ENCODE results near the gene FGA. TPM values are rescaled to one million over a fixed set of nuclear protein-coding genes. Genes with fewer than 3 reads are reported as not detected.
A peak's percentile ranks its signal among the peaks of the same experiment; 100 is the strongest.

Gene FGA
- total RNA-seq, 1 donor: not detected

- no peak for TF ChIP-seq CTCF (IDR thresholded peaks at IDR 0.05; ENCODE audit: extremely low read depth, low read depth, low read length)
- H2AFZ ChIP-seq (ENCODE audit: low read length): no peak overlapping the region
- H3K27me3 ChIP-seq (ENCODE audit: insufficient read depth, low read length): no peaks in the 10 kb centered on the region
- peaks cover 17% of the 10 kb centered on the region for H3K4me1 ChIP-seq (ENCODE audit: insufficient read depth, low read length)
- no peaks in the 10 kb centered on the region for H4K20me1 ChIP-seq (ENCODE audit: insufficient read depth, low read length)
- H3K4me3 ChIP-seq (ENCODE audit: insufficient read depth, low read length): no peak overlapping the region
- H3K27ac ChIP-seq (ENCODE audit: low read depth, low read length): no peak overlapping the region
- no peaks in the 10 kb centered on the region for H3K36me3 ChIP-seq (ENCODE audit: insufficient read depth, low read length)
- H3K4me2 ChIP-seq (ENCODE audit: insufficient read depth, low read length): peak overlapping the region; percentile 11
- DNase-seq (ENCODE audit: insufficient read length, low spot score, missing footprints): no peak
- H3K79me2 ChIP-seq (ENCODE audit: insufficient read depth, low read length): no peaks in the 10 kb centered on the region
- no peaks in the 10 kb centered on the region for H3K9me3 ChIP-seq (ENCODE audit: low read depth, low read length)
These were observed 29.7 kb downstream of the FGA start for GRCh38 chr4:154560824-154561231.

- H4K20me1 ChIP-seq (ENCODE audit: insufficient read depth, low read length): no peaks in the 10 kb centered on the region
- no peak for DNase-seq (ENCODE audit: insufficient read length, low spot score, missing footprints)
- peaks cover 17% of the 10 kb centered on the region for H3K4me1 ChIP-seq (ENCODE audit: insufficient read depth, low read length)
- H2AFZ ChIP-seq (ENCODE audit: low read length): no peak overlapping the region
- H3K9me3 ChIP-seq (ENCODE audit: low read depth, low read length): no peaks in the 10 kb centered on the region
- H3K4me2 ChIP-seq (ENCODE audit: insufficient read depth, low read length): peak overlapping the region; percentile 11
- H3K27ac ChIP-seq (ENCODE audit: low read depth, low read length): no peak overlapping the region
- H3K79me2 ChIP-seq (ENCODE audit: insufficient read depth, low read length): no peaks in the 10 kb centered on the region
- no peak overlapping the region for H3K4me3 ChIP-seq (ENCODE audit: insufficient read depth, low read length)
- H3K36me3 ChIP-seq (ENCODE audit: insufficient read depth, low read length): no peaks in the 10 kb centered on the region
- TF ChIP-seq CTCF (IDR thresholded peaks at IDR 0.05; ENCODE audit: extremely low read depth, low read depth, low read length): no peak
- no peaks in the 10 kb centered on the region for H3K27me3 ChIP-seq (ENCODE audit: insufficient read depth, low read length)
These were observed 30.1 kb downstream of the FGA start for GRCh38 chr4:154560419-154560801.

- no peaks in the 10 kb centered on the region for H3K9me3 ChIP-seq (ENCODE audit: low read depth, low read length)
- no peaks in the 10 kb centered on the region for H3K79me2 ChIP-seq (ENCODE audit: insufficient read depth, low read length)
- peak; percentile 72 for TF ChIP-seq CTCF (IDR thresholded peaks at IDR 0.05; ENCODE audit: extremely low read depth, low read depth, low read length)
- no peak overlapping the region for H3K4me3 ChIP-seq (ENCODE audit: insufficient read depth, low read length)
- H3K4me2 ChIP-seq (ENCODE audit: insufficient read depth, low read length): no peak overlapping the region
- H3K4me1 ChIP-seq (ENCODE audit: insufficient read depth, low read length): peaks cover 17% of the 10 kb centered on the region
- H3K27me3 ChIP-seq (ENCODE audit: insufficient read depth, low read length): no peaks in the 10 kb centered on the region
- no peaks in the 10 kb centered on the region for H3K36me3 ChIP-seq (ENCODE audit: insufficient read depth, low read length)
- no peak overlapping the region for H3K27ac ChIP-seq (ENCODE audit: low read depth, low read length)
- H2AFZ ChIP-seq (ENCODE audit: low read length): no peak overlapping the region
- DNase-seq (ENCODE audit: insufficient read length, low spot score, missing footprints): peak; percentile 47
- no peaks in the 10 kb centered on the region for H4K20me1 ChIP-seq (ENCODE audit: insufficient read depth, low read length)
These were observed 30.8 kb downstream of the FGA start for GRCh38 chr4:154559494-154560418.

GRCh38 chr4:154559141-154559493 lies 31.4 kb downstream of the FGA start:
- DNase-seq (ENCODE audit: insufficient read length, low spot score, missing footprints): no peak
- Histone ChIP-seq H3K27me3 (ENCODE audit: insufficient read depth, low read length) (no peaks in the 10 kb centered on the region), H3K4me2 (ENCODE audit: insufficient read depth, low read length) (no peak overlapping the region), H3K36me3 (ENCODE audit: insufficient read depth, low read length) (no peaks in the 10 kb centered on the region), H2AFZ (ENCODE audit: low read length) (no peak overlapping the region), H3K4me3 (ENCODE audit: insufficient read depth, low read length) (no peak overlapping the region), H3K4me1 (ENCODE audit: insufficient read depth, low read length) (peaks cover 17% of the 10 kb centered on the region), H3K79me2 (ENCODE audit: insufficient read depth, low read length) (no peaks in the 10 kb centered on the region), H3K27ac (ENCODE audit: low read depth, low read length) (no peak overlapping the region), H3K9me3 (ENCODE audit: low read depth, low read length) (no peaks in the 10 kb centered on the region), H4K20me1 (ENCODE audit: insufficient read depth, low read length) (no peaks in the 10 kb centered on the region)
- TF ChIP-seq CTCF (IDR thresholded peaks at IDR 0.05; ENCODE audit: extremely low read depth, low read depth, low read length): no peak
